Glomerular visceral epithelial cell (primary cell): ENCODE data around the gene DRICH1.
"Not testable (repeated sequence)": the region's sequence is repeated elsewhere in the genome, so short reads cannot be mapped to it uniquely, and the experiment has no call there.

ENCODE experiments used
- DNase-seq: peaks from one replicate; pipeline ENCODE4 v3.0.0-alpha.2; 2016; ENCODE audit errors: extremely low spot score

Gene DRICH1

GRCh38 chr22:23632178-23632577 lies at the start of gene DRICH1:
Gene DRICH1 (minus strand): TSS chr22:23632321. CDS start chr22:23632023, 298 bp downstream.
- no peak for DNase-seq

GRCh38 chr22:23681026-23681809 lies 49.1 kb upstream of the DRICH1 start:
- no peak for DNase-seq

GRCh38 chr22:23678133-23678532 lies 46.0 kb upstream of the DRICH1 start:
- DNase-seq, result no peak

- no peak for DNase-seq
These were observed 45.5 kb upstream of the DRICH1 start for GRCh38 chr22:23677701-23677995.

GRCh38 chr22:23676841-23677700 lies 45.0 kb upstream of the DRICH1 start:
- DNase-seq, result not testable (repeated sequence)

GRCh38 chr22:23675502-23676415 lies 43.6 kb upstream of the DRICH1 start:
- peak; percentile 29 for DNase-seq

GRCh38 chr22:23674886-23675501 lies 42.9 kb upstream of the DRICH1 start:
- not testable (repeated sequence) for DNase-seq

- DNase-seq, result no peak
These were observed 41.9 kb upstream of the DRICH1 start for GRCh38 chr22:23673826-23674690.

GRCh38 chr22:23673050-23673620 lies 41.0 kb upstream of the DRICH1 start:
- DNase-seq, result no peak

- not testable (repeated sequence) for DNase-seq
These were observed 40.4 kb upstream of the DRICH1 start for GRCh38 chr22:23672307-23673049.

GRCh38 chr22:23671387-23671786 lies 39.3 kb upstream of the DRICH1 start:
- DNase-seq, result not testable (repeated sequence)

GRCh38 chr22:23670378-23671295 lies 38.5 kb upstream of the DRICH1 start:
- DNase-seq, result no peak

- DNase-seq, result not testable (repeated sequence)
These were observed 28.3 kb upstream of the DRICH1 start for GRCh38 chr22:23660381-23660780.

- DNase-seq, result no peak
These were observed 25.6 kb upstream of the DRICH1 start for GRCh38 chr22:23657727-23658126.

- DNase-seq, result no peak
These were observed 23.9 kb upstream of the DRICH1 start for GRCh38 chr22:23655891-23656475.

GRCh38 chr22:23652711-23653110 lies 20.6 kb upstream of the DRICH1 start:
- DNase-seq, result no peak

- no peak for DNase-seq
These were observed 20.2 kb upstream of the DRICH1 start for GRCh38 chr22:23652286-23652685.

GRCh38 chr22:23651676-23652075 lies 19.6 kb upstream of the DRICH1 start:
- DNase-seq, result no peak
